ENCODE measurements around the gene LRRC8D. TPM values are rescaled to one million over a fixed set of nuclear protein-coding genes. Genes with fewer than 3 reads are reported as not detected.

The LRRC8D gene
- total RNA-seq, 1 experiment from 2014 or later, result 37.2 TPM

DNA sequence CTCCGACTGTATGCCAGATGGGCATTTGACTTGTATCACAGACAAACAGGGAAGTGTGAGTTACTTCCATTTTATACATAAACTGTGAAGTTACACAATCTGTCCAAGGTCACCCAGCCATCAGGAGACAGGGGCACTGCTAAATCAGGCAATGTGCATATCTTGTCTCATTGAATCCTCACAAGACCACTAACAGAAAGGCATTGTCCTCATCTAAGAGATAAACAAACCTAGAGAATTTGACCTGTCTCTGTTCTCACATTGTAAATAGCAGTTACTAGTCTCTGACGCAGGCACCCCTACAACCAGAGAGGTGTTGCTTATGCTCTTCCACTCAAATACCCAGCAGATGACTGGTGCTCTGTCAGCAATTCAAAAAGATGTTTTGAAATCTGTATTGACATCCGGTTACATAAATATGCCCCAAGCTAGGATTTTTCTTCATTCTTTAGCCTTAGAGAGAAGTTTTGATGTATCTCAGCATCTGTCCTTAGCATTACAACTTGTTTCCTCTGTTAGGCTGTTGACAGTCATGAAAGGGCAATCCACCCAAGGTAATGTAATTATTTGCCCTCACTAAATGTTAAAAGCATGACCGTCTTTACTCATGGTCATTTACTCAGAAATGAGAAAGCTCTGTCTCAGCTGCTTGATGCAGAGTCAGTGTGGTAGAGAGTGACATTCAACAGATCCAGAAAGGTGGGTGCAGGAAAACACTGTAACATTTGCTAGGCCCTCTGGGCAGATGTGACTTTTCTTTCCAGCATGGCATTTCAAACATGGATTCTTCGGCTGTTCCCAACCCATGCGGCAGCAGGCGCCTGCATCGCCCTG is 122.2 kb downstream of the LRRC8D start:
- 0 out of 5 replicates have a peak overlapping the region, but pooled peaks of 1 of the 2 experiments have one; percentile 21 for H3K4me3 Mint-ChIP-seq
- no peak overlapping the region for H3K9ac ChIP-seq (ENCODE audit: extremely low read depth, insufficient read length, low read length)

More for the DNA sequence above, 122.2 kb downstream of the LRRC8D start:
- Histone ChIP-seq H4K5ac (ENCODE audit: insufficient read length, low read depth, low read length) (no peak overlapping the region), H2BK12ac (ENCODE audit: insufficient read length, low read depth, low read length) (no peak overlapping the region), H2BK5ac (ENCODE audit: insufficient read length, low read length) (no peak overlapping the region), H4K20me1 (ENCODE audit: control insufficient read depth, insufficient read depth, insufficient read length) (no peaks in the 10 kb centered on the region), H3K14ac (ENCODE audit: insufficient read depth, low read length) (no peak overlapping the region), H3K23ac (ENCODE audit: insufficient read length, low read depth, low read length) (no peak overlapping the region), H4K8ac (replicated peaks; ENCODE audit: insufficient read length, low read depth, low read length) (no peak overlapping the region), H3K79me2 (ENCODE audit: insufficient read depth, low read length) (no peaks in the 10 kb centered on the region), H2AK5ac (ENCODE audit: insufficient read length, low read length) (no peak overlapping the region), H2BK15ac (ENCODE audit: low read depth, low read length) (no peak overlapping the region), H3K23me2 (ENCODE audit: insufficient read length, low read depth, low read length, poor library complexity, severe bottlenecking) (no peaks in the 10 kb centered on the region), H3K56ac (ENCODE audit: insufficient read length, low read depth, low read length) (no peak overlapping the region), H3K9me3 (ENCODE audit: control insufficient read depth, low read depth, low read length) (no peaks in the 10 kb centered on the region), H2BK120ac (ENCODE audit: low read depth, low read length, poor library complexity, severe bottlenecking) (no peak overlapping the region), H3K27me3 (ENCODE audit: insufficient read depth, low read length) (no peaks in the 10 kb centered on the region), H3K18ac (ENCODE audit: insufficient read length, low read depth, low read length) (no peak overlapping the region), H4K91ac (ENCODE audit: insufficient read length, low read depth, low read length) (no peak overlapping the region), H3K4ac (ENCODE audit: low read depth, low read length) (no peak overlapping the region), H2AFZ (ENCODE audit: low read length) (no peak overlapping the region), H3K27ac (ENCODE audit: insufficient read length, low read depth, low read length) (no peak overlapping the region), H3T11ph (ENCODE audit: low read length) (no peak overlapping the region), H3K79me1 (ENCODE audit: insufficient read depth, low read depth, low read length, poor library complexity, severe bottlenecking) (no peaks in the 10 kb centered on the region), H3K4me2 (ENCODE audit: insufficient read depth, insufficient read length, low read length) (no peak overlapping the region), H2BK20ac (ENCODE audit: low read depth, low read length, poor library complexity, severe bottlenecking) (no peak overlapping the region), H3K4me1 (ENCODE audit: insufficient read depth, low read length) (peaks cover 5% of the 10 kb centered on the region; the same call in 1 of the 2 replicates)
- Mint-ChIP-seq H3K27me3 (ENCODE audit: low read depth) (peaks cover under 1% of the 10 kb centered on the region; the same call in 1 of the 2 replicates), H3K9me3 (no peaks in the 10 kb centered on the region; a peak in 1 of 5 replicates), H3K36me3 (ENCODE audit: insufficient read depth in 1 of 3, low read depth in 3 of 3) (no peaks in the 10 kb centered on the region; a peak in 1 of 7 replicates), H3K4me1 (peaks cover 52% of the 10 kb centered on the region in 2 experiments), H3K27ac (peak overlapping the region in 2 of 3 experiments; percentile 2 to 90; a peak in 4 of 7 replicates)
- WGBS (ENCODE audit: extremely low coverage, insufficient read length, low lambda C conversion rate), result no CpG with 5 or more reads among the region's 8 CpGs
- no peak for TF ChIP-seq CTCF (conservative IDR thresholded peaks at IDR 0.05)
- no peak for DNase-seq

All from H9 (cell line).